Immature natural killer cell (primary cell): ENCODE data around the gene ZNF524. TPM values are rescaled to one million over a fixed set of nuclear protein-coding genes. Genes with fewer than 3 reads are reported as not detected.
A peak's percentile ranks its signal among the peaks of the same experiment; 100 is the strongest.
"Not testable (repeated sequence)": the region's sequence is repeated elsewhere in the genome, so short reads cannot be mapped to it uniquely, and the experiment has no call there.

Experiments
- DNase-seq, 3 donors: peaks; one replicate each; pipeline ENCODE4 v3.0.0; 2022; ENCODE audit warnings: mixed read lengths in 1 of 3
- H3K27ac Mint-ChIP-seq, 6 donors: one replicate each; pipeline ENCODE4 v1.8.0; 2020; ENCODE audit warnings: mixed read lengths in 6 of 6, mild to moderate bottlenecking in 5 of 6, inconsistent platforms in 4 of 6, moderate library complexity in 3 of 6
- H3K27me3 Mint-ChIP-seq, 3 donors: one replicate each; pipeline ENCODE4 v1.8.0; 2020 to 2021; ENCODE audit warnings: low read depth in 3 of 3, mild to moderate bottlenecking in 3 of 3, mixed read lengths in 3 of 3, moderate library complexity in 3 of 3, inconsistent platforms in 1 of 3
- H3K36me3 Mint-ChIP-seq, 3 donors: one replicate each; pipeline ENCODE4 v1.8.0; 2020; ENCODE audit warnings: mixed read lengths in 3 of 3, inconsistent platforms in 2 of 3, mild to moderate bottlenecking in 2 of 3
- H3K4me1 Mint-ChIP-seq, 2 donors: one replicate each; pipeline ENCODE4 v1.8.0; 2020; ENCODE audit warnings: inconsistent platforms in 2 of 2, mild to moderate bottlenecking in 2 of 2, mixed read lengths in 2 of 2, moderate library complexity in 1 of 2
- H3K4me3 Mint-ChIP-seq, 5 donors: one replicate each; pipeline ENCODE4 v1.8.0; 2020; ENCODE audit warnings: mild to moderate bottlenecking in 5 of 5, mixed read lengths in 5 of 5, inconsistent platforms in 3 of 5, moderate library complexity in 3 of 5
- H3K9me3 Mint-ChIP-seq, 6 donors: one replicate each; pipeline ENCODE4 v1.8.0; 2020; ENCODE audit warnings: mild to moderate bottlenecking in 6 of 6, mixed read lengths in 6 of 6, inconsistent platforms in 4 of 6, moderate library complexity in 3 of 6
- polyA plus RNA-seq, 3 donors: library from polyadenylated mRNA; unstranded; fragments of 300-500 nt; fragmentation: Illumina TruSeq; gene quantifications; one replicate each; pipeline ENCODE4 v1.2.3, GENCODE V29; 2021

The ZNF524 gene
- polyA plus RNA-seq, result 10 to 100 TPM; 23.9 to 36.4 (median 31.7) TPM

GRCh38 chr19:55599842-55600661 is at the start of gene ZNF524:
ZNF524 (plus strand) TSS chr19:55600288; CDS start chr19:55602113, 1,825 bp downstream.
- peaks cover 4 to 12% (median 7%) of the 10 kb centered on the region in 3 donors for H3K27me3 Mint-ChIP-seq
- DNase-seq, result peak; percentile 89 to 93 (median 91)
- peak within 1 kb of the TSS; percentile 93 to 99 (median 98) for H3K27ac Mint-ChIP-seq

GRCh38 chr19:55550321-55550650 is 49.8 kb upstream of the ZNF524 start:
- H3K4me3 Mint-ChIP-seq, result no peak overlapping the region
- no peak for DNase-seq
- no peaks in the 10 kb centered on the region for H3K9me3 Mint-ChIP-seq
- H3K4me1 Mint-ChIP-seq, result no peaks in the 10 kb centered on the region
- H3K27me3 Mint-ChIP-seq, result peaks cover 2 to 17% (median 3%) of the 10 kb centered on the region in 3 donors
- H3K36me3 Mint-ChIP-seq, result no peaks in the 10 kb centered on the region
- no peak overlapping the region for H3K27ac Mint-ChIP-seq

More at GRCh38 chr19:55599842-55600661, at the start of gene ZNF524:
- peaks cover 0 to 1% (median 0%) of the 10 kb centered on the region in 6 donors for H3K9me3 Mint-ChIP-seq
- peak within 1 kb of the TSS; percentile 96 to 100 (median 99) for H3K4me3 Mint-ChIP-seq
- H3K36me3 Mint-ChIP-seq, result peaks cover 9 to 15% (median 10%) of the 10 kb centered on the region in 3 donors
- H3K4me1 Mint-ChIP-seq, result peaks cover 33 to 37% of the 10 kb centered on the region in 2 donors

- Mint-ChIP-seq H3K36me3 (no peaks in the 10 kb centered on the region), H3K27ac (no peak overlapping the region), H3K27me3 (peaks cover 0 to 14% (median 2%) of the 10 kb centered on the region in 3 donors), H3K4me3 (no peak overlapping the region), H3K4me1 (no peaks in the 10 kb centered on the region), H3K9me3 (no peaks in the 10 kb centered on the region)
- DNase-seq, result no peak
Measured at GRCh38 chr19:55552206-55552605, 47.9 kb upstream of the ZNF524 start.

GRCh38 chr19:55552620-55553019 is 47.5 kb upstream of the ZNF524 start:
- H3K27me3 Mint-ChIP-seq, result peaks cover 0 to 14% (median 2%) of the 10 kb centered on the region in 3 donors

GRCh38 chr19:55553217-55554182 is 46.6 kb upstream of the ZNF524 start:
- DNase-seq, result no peak
- no peaks in the 10 kb centered on the region for H3K36me3 Mint-ChIP-seq
- no peak overlapping the region for H3K27ac Mint-ChIP-seq
- no peaks in the 10 kb centered on the region for H3K4me1 Mint-ChIP-seq
- no peaks in the 10 kb centered on the region for H3K9me3 Mint-ChIP-seq
- H3K27me3 Mint-ChIP-seq, result peaks cover 0 to 12% (median 0%) of the 10 kb centered on the region in 3 donors
- no peak overlapping the region for H3K4me3 Mint-ChIP-seq

More at GRCh38 chr19:55552620-55553019, 47.5 kb upstream of the ZNF524 start:
- Mint-ChIP-seq H3K4me1 (no peaks in the 10 kb centered on the region), H3K4me3 (no peak overlapping the region), H3K9me3 (no peaks in the 10 kb centered on the region), H3K36me3 (no peaks in the 10 kb centered on the region), H3K27ac (no peak overlapping the region)
- DNase-seq, result no peak

GRCh38 chr19:55554302-55554701 is 45.8 kb upstream of the ZNF524 start:
- Mint-ChIP-seq H3K4me1 (no peaks in the 10 kb centered on the region), H3K27me3 (peaks cover 0 to 12% (median 0%) of the 10 kb centered on the region in 3 donors), H3K9me3 (no peaks in the 10 kb centered on the region), H3K36me3 (no peaks in the 10 kb centered on the region), H3K4me3 (no peak overlapping the region), H3K27ac (no peak overlapping the region)
- DNase-seq, result no peak

- H3K27ac Mint-ChIP-seq, result no peak overlapping the region
- no peak for DNase-seq
Measured at GRCh38 chr19:55554741-55555152, 45.3 kb upstream of the ZNF524 start.

GRCh38 chr19:55559684-55560083 is 40.4 kb upstream of the ZNF524 start:
- H3K4me1 Mint-ChIP-seq, result no peaks in the 10 kb centered on the region
- H3K27ac Mint-ChIP-seq, result no peak overlapping the region
- no peak for DNase-seq
- no peaks in the 10 kb centered on the region for H3K9me3 Mint-ChIP-seq
- no peak overlapping the region for H3K4me3 Mint-ChIP-seq
- H3K27me3 Mint-ChIP-seq, result peaks cover 0 to 6% (median 2%) of the 10 kb centered on the region in 3 donors
- H3K36me3 Mint-ChIP-seq, result peaks cover 0 to 4% (median 0%) of the 10 kb centered on the region in 3 donors

More at GRCh38 chr19:55554741-55555152, 45.3 kb upstream of the ZNF524 start:
- H3K4me3 Mint-ChIP-seq, result no peak overlapping the region
- no peaks in the 10 kb centered on the region for H3K4me1 Mint-ChIP-seq
- H3K27me3 Mint-ChIP-seq, result peaks cover 0 to 12% (median 0%) of the 10 kb centered on the region in 3 donors
- H3K36me3 Mint-ChIP-seq, result no peaks in the 10 kb centered on the region
- H3K9me3 Mint-ChIP-seq, result no peaks in the 10 kb centered on the region

GRCh38 chr19:55563261-55563690 is 36.8 kb upstream of the ZNF524 start:
- Mint-ChIP-seq H3K36me3 (peaks cover 0 to 4% (median 0%) of the 10 kb centered on the region in 3 donors), H3K27me3 (peaks cover 4 to 14% (median 4%) of the 10 kb centered on the region in 3 donors), H3K4me3 (no peak overlapping the region), H3K4me1 (no peaks in the 10 kb centered on the region), H3K9me3 (no peaks in the 10 kb centered on the region), H3K27ac (no peak overlapping the region)
- DNase-seq, result no peak

GRCh38 chr19:55566823-55567222 is 33.3 kb upstream of the ZNF524 start:
- Mint-ChIP-seq H3K36me3 (no peaks in the 10 kb centered on the region), H3K27me3 (peaks cover 4 to 12% (median 4%) of the 10 kb centered on the region in 3 donors)

GRCh38 chr19:55567708-55568328 is 32.3 kb upstream of the ZNF524 start:
- no peak overlapping the region for H3K4me3 Mint-ChIP-seq
- no peaks in the 10 kb centered on the region for H3K9me3 Mint-ChIP-seq
- no peaks in the 10 kb centered on the region for H3K4me1 Mint-ChIP-seq
- no peak for DNase-seq
- H3K27ac Mint-ChIP-seq, result no peak overlapping the region
- peaks cover 3 to 12% (median 6%) of the 10 kb centered on the region in 3 donors for H3K27me3 Mint-ChIP-seq
- no peaks in the 10 kb centered on the region for H3K36me3 Mint-ChIP-seq

More at GRCh38 chr19:55566823-55567222, 33.3 kb upstream of the ZNF524 start:
- no peak for DNase-seq
- no peak overlapping the region for H3K27ac Mint-ChIP-seq
- no peak overlapping the region for H3K4me3 Mint-ChIP-seq
- H3K9me3 Mint-ChIP-seq, result no peaks in the 10 kb centered on the region
- H3K4me1 Mint-ChIP-seq, result no peaks in the 10 kb centered on the region

GRCh38 chr19:55569477-55569876 is 30.6 kb upstream of the ZNF524 start:
- H3K9me3 Mint-ChIP-seq, DNase-seq, H3K36me3 Mint-ChIP-seq, H3K27ac Mint-ChIP-seq, H3K4me3 Mint-ChIP-seq, H3K4me1 Mint-ChIP-seq: not testable (repeated sequence)
- peaks cover 3 to 12% (median 9%) of the 10 kb centered on the region in 3 donors for H3K27me3 Mint-ChIP-seq

- H3K27ac Mint-ChIP-seq, DNase-seq, H3K4me1 Mint-ChIP-seq, H3K9me3 Mint-ChIP-seq, H3K27me3 Mint-ChIP-seq, H3K36me3 Mint-ChIP-seq, H3K4me3 Mint-ChIP-seq: not testable (repeated sequence)
Measured at GRCh38 chr19:55573929-55574328, 26.2 kb upstream of the ZNF524 start.
